NCI-H128 (cell line): Measurements from ENCODE around the gene SGCD.
"Not testable (repeated sequence)": the region's sequence is repeated elsewhere in the genome, so short reads cannot be mapped to it uniquely, and the experiment has no call there.

Source experiments
- DNase-seq: peaks from one replicate; lab custom pipeline; 2025; ENCODE audit not compliant: unreplicated experiment; lab: John Stamatoyannopoulos, UW

Gene SGCD

GRCh38 chr5:156556666-156557406, 229.9 kb downstream of the SGCD start:
- DNase-seq, result no peak

DNA sequence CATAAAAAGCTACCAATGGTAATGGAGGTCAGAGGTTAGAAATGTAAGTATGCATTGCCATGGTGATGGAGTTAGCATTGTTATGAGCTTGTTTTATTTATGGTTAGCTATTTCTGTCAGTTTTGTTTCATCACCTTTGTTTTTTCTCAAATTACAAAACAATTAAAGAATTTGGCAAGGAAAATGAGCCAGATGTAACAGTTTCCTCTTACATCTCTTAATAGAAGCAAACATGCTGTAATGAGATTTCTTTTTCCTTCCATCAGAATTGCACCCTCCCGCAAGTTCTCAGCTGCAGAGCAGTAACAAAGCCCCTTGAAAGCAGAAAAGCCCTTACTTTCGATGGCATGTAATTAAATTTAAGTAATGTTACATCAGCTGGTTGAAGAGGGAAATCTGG, 233.0 kb downstream of the SGCD start:
- no peak for DNase-seq

DNA sequence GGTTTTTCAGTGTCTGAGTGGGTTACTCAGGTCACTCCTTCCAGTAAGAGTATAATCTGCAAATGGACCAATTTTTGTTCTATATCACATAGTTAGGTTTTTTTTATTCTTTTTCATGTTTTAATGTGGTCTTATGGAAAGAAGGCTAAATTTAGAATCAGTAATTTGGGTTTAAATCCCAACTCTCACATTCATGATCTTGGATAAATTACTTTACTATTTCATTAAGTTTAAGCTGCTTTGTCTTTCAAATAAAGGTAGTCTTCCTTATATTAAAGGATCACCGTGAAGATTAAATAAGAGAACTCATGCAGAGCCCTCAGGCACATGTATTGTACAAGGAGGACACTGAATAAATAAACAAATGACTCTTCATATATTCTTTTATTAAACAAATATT, 234.7 kb downstream of the SGCD start:
- no peak for DNase-seq

DNA sequence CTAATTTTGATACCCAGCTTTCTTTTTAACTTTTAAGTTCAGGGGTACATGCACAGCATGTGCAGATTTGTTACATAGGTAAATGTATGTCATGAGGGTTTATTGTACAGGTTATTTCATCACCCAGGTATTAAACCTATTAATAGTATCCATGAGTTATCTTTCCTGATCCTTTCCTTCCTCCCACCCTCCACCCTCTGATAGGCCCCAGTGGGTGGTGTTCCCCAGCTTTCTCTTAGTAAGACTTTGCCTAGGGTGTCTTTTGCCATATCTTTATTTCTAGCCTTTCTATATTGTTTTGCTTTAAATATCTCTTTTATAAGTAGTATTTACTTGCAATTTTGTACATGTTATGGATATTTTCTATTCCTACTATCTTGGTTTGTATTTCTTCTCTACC, 243.7 kb downstream of the SGCD start:
- DNase-seq, result no peak

DNA sequence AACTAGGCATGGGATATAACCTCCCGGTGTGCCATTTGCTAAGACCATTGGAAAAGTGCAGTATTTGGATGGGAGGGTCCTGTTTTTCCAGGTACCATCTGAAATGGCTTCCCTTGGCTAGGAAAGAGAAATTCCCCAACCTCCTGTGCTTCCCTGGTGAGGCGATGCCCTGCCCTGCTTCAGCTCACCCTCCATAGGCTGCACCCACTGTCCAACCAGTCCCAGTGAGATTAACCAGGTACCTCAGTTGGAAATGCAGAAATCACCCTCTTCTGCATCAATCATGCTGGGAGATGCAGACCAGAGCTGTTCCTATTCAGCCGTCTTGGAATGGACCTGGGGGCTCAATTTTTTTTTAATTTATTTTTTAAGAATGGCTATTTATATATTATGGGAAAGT, 254.8 kb downstream of the SGCD start:
- no peak for DNase-seq

DNA sequence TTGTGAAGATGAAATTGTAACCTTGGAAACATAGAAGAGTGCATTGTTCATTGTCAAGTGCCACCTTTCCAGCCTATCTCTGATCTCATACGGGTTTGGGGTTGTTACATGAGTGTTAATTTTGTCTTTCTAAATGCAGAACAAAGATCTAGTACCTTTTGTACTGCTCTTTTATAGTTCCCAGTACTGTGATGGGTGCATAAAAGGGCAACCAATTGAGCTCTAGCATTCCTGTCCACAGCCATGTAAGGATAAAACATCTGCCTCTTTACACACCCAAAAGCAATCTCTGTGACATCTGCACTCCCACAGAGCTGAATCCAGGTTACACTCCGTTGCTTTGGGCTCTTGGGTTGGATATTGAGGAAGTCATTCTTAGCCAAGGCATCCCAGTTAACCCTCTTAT, 255.2 kb downstream of the SGCD start:
- DNase-seq, result no peak

GRCh38 chr5:156584871-156585270, 257.9 kb downstream of the SGCD start:
- DNase-seq, result no peak

DNA sequence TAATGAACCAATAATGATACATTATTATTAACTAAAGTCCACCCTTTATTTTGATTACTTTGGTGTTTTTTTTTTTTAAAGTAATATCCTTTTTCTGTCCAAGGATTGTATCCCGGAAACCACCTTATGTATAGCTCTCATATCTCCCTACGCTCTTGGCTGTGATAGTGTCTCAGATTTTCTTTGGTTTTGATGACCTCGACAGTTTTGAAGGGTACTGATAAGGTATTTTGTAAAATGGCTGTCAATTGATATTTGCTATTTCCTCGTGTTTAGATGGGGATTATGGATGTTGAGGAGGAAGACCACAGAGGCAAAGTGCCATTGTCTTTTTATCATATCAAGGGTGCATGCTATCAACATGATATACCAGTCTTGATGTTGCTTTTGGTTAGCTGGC, 259.0 kb downstream of the SGCD start:
- no peak for DNase-seq

- DNase-seq, result no peak
These were observed 260.0 kb downstream of the SGCD start for GRCh38 chr5:156587012-156587411.

DNA sequence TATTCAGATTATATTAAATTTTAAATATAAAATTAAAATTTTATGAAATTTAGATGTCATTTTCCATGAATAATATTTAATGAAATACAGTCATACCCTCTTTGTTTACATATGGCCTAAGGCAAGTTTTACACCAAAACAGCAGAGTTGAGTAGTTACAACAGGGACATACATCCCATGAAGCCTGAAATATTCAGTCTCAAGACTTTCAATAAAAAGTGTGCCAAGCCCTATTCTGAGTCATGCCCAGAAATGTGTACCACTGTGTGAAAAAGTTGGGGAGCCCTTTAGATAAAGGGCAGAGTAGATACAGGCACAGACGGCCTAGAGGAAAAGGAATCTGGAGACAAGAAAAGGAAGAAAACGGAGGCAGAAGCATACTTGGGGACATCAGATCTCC, 261.3 kb downstream of the SGCD start:
- DNase-seq, result no peak

DNA sequence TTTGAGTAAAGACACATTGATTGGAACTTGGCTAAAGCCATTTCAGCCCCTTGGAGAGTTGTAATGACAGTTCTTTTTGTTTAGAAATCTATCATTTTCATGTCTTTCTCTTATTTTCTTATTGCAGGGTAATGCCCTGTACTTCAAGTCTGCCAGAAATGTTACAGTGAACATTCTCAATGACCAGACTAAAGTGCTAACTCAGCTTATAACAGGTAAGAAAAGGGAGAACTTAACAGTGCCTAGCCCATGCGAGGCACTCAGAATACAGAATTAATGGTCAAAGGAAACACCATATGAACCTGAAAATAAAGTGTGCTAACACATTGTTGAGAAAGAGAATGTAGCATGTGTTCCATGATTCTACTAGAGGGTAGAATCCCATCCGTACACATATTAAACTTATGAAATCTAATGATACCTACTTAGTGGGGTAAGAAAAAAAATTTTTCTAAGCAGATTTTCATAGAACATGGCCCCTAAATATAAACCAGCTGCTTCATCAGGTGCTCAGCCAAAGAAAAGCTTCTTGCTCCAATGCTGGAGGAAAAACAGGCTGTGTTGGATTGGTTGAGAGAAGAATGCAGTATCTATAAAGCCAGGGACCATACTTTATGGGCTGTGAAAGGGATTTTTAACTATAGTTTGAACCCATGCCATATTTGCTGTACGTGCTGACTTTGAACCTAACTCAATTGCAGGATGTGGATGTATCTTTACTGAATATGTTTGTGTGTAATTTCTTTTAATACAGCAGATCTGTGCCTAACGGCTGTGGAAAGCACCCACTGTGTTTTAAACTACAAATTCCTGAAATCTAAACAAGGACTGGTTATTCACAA, 262.4 kb downstream of the SGCD start:
- DNase-seq, result no peak

DNA sequence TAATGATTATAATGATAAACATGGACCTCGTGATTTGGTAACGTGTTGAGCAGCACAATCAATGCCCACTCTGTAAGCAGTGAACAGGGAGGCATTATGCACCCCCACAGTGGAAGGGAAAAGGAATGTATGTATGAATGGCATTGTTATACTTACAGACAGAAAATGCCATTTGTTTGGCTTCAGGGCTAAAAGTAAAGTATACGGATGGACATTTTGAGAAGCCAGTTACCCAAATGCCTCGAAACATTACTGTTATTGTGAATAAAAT, 262.9 kb downstream of the SGCD start:
- no peak for DNase-seq

DNA sequence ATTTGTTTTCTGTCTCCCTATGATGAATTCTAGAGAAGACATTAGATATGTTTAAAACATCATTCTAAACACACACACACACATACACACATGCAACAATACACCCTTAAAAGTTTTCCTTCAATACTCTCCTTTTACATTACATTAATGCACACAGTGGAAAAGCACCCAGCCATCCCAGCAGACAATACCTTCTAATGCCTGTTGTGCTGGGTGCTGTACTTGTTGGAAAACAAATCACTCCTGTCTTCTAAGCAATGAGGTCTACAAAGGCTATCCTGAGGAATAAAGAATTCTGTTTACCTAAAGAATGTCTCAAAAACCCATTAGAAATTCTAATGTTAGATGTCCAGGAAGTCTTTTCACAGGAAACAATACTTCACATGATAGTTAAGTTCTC, 264.0 kb downstream of the SGCD start:
- DNase-seq, result no peak

DNA sequence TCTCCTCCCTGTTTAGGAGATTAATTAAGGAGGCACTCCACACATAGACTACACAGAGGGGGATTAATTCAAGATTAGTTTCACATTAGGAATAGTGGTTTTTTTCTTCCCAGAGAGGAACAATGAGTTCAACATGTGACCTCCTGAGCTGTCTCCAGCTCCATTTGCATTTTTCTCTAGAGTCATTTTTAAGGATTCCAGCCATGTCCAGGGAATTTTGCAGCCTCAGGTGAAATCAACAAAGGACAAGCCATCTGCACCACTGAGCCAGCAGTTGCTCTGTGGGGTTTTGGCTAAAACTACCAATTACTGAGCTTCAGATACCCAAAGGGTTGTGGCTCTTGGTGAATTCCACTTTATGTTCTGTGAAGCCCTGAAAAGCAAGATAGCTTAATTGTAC, 264.7 kb downstream of the SGCD start:
- no peak for DNase-seq

DNA sequence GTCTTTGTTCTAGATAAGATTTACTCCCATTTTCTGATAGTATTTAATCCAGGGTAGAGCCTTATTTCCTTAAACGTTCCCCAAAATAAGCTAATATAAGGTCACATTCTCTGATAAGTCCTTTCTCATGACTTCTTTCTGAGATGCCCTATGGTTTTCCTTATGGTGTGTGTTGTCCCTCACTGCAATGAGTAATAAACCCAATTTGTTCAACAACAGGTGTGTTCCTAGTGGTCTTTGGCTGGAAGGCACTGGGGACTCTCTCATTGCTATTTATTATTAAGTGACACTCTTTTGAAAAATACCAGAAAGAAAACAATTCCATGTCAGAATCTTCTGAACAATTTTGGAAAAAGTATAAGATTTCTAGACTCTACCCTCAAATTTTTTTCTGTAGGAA, 266.6 kb downstream of the SGCD start:
- no peak for DNase-seq

DNA sequence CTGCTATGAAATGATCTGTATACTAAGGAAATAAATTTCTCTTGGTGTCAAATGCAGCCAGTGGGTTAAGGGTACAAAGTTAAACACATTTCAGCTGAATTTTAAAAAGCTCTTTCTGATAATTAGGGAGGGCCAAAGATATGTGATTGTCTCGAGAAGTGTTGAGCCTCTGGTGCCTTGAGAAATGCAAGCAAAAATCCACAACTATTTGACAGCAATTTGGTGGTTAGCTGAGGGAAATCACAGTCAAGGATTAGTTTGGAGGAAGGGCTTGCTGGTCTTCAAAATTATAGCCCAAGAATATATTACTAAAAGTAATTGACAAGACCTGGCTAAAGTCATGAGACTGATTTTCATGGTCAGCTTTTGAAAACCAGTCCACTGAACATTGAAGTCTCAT, 267.4 kb downstream of the SGCD start:
- no peak for DNase-seq

DNA sequence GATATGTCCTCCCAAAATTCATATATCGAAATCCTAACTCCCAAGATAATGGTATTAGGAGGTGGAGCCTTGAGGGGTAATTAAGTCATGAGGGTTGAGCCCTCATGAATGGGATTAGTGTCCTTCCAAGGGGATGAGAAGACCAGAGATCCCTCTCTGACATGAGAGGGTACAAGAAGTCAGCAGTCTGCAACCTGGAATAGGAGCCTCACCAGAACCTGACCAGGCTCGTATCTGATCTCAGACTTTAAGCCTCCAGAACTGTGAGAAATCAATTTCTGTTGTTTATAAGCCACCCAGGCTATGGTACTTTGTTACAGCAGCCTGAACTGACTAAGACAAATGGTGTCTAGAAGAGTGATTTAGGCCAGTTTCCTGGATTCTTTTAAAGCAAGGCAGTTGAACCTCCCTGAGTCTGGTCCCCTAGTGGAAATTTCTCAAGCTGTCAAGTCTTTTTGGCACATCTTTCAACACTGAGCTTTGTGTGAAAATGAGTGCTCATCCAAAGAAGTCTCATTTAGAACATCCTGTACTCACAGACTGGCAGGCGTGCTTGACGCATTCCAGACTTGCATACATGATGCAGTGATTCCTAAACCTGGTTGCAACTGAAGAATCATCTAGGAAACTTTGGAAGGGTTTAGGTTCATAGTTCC, 268.3 kb downstream of the SGCD start:
- no peak for DNase-seq

DNA sequence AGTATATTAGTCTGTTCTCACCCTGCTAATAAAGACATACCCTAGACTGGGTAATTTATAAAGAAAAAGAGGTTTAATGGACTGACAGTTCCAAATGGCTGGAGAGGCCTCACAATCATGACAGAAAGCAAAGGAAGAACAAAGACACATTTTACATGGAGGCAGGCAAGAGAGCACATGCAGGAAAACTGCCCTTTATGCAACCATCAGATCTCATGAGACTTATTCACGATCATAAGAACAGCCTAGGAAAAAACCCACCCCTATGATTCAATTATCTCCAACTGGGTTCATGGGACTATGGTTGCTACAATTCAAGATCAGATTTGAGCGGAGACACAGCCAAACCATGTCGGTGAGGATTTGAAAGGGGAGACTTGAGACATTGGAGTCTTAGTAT, 270.3 kb downstream of the SGCD start:
- DNase-seq, result no peak

- no peak for DNase-seq
These were observed 272.0 kb downstream of the SGCD start for GRCh38 chr5:156598964-156599363.

DNA sequence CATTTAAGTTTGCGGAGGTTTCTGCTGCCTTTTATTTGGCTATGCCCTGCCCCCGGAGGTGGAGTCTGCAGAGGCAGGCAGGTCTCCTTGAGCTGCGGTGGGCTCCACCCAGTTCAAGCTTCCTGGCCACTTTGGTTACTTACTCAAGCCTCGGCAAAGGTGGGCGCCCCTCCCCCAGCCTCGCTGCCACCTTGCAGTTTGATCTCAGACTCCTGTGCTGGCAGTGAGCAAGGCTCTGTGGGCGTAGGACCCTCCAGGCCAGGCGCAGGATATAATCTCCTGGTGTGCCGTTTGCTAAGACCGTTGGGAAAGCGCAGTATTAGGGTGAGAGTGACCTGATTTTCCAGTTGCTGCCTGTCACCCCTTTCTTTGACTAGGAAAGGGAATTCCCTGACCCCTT, 283.6 kb downstream of the SGCD start:
- DNase-seq, result not testable (repeated sequence)

GRCh38 chr5:156615901-156616300, 288.9 kb downstream of the SGCD start:
- no peak for DNase-seq

DNA sequence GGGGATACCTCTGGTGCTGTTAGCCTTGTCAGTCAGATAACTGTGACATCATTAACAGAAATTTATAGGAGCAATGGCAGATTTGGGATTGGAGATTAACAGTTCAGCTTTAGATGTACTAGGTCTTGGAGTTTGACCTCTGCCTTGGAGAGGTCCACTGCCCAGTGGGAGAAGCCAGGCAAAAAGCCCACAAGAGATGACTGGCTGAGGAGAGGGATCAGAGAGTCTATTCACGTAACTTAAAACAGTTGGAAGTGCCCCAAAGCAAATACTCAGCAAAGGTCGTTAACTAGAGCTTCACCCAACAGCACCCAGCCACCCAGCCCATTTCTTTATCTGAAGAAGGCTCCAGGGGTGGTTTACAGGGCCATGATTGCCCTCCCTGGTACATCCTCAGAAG, 290.5 kb downstream of the SGCD start:
- no peak for DNase-seq
